ENCODE measurements around the gene FHOD3.

DNA sequence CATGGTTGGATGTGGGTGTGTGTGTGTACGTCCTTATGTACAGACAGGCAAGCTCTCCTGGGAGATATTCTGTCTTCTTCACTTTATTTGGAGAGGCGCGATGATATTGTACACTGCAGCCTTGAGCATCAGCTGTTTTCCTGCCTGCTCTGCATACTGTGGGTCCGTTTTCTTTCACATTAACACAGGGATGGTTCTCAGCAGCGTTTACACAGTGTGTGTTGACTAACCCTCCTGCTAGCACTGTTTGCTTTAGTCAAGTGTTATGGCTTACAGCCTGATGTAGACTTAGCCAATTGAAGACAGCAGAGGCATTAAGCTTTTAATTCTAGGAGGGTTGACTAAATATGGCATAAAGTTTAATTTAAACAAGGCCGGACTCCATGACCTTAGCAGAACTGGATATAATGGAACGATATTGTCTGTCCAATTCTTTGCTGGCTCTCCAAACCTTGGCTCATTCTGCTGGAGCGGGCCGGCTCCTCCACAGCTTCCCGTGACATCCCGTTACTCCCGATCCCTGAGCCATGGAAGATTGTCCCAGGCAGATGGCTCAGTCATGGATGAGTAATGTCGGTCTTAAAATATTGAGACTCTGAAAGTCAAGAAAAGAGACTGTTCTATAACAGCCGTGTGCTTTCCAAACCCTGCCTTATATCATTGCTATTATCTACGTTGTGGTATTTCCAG is 396.6 kb downstream of the FHOD3 start:
- TF ChIP-seq TCF7L2 (IDR thresholded peaks at IDR 0.05; ENCODE audit: low read depth, low read length) (no peak), POLR2AphosphoS5 (IDR thresholded peaks at IDR 0.05; ENCODE audit: low read depth, low read length) (no peak), SIN3A (IDR thresholded peaks at IDR 0.05; ENCODE audit: borderline replicate concordance, insufficient read depth, low read depth, low read length) (no peak)
- TF ChIP-seq, protein P1, sequence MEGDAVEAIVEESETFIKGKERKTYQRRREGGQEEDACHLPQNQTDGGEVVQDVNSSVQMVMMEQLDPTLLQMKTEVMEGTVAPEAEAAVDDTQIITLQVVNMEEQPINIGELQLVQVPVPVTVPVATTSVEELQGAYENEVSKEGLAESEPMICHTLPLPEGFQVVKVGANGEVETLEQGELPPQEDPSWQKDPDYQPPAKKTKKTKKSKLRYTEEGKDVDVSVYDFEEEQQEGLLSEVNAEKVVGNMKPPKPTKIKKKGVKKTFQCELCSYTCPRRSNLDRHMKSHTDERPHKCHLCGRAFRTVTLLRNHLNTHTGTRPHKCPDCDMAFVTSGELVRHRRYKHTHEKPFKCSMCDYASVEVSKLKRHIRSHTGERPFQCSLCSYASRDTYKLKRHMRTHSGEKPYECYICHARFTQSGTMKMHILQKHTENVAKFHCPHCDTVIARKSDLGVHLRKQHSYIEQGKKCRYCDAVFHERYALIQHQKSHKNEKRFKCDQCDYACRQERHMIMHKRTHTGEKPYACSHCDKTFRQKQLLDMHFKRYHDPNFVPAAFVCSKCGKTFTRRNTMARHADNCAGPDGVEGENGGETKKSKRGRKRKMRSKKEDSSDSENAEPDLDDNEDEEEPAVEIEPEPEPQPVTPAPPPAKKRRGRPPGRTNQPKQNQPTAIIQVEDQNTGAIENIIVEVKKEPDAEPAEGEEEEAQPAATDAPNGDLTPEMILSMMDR (IDR thresholded peaks at IDR 0.05), result no peak
- TF ChIP-seq, protein P2, sequence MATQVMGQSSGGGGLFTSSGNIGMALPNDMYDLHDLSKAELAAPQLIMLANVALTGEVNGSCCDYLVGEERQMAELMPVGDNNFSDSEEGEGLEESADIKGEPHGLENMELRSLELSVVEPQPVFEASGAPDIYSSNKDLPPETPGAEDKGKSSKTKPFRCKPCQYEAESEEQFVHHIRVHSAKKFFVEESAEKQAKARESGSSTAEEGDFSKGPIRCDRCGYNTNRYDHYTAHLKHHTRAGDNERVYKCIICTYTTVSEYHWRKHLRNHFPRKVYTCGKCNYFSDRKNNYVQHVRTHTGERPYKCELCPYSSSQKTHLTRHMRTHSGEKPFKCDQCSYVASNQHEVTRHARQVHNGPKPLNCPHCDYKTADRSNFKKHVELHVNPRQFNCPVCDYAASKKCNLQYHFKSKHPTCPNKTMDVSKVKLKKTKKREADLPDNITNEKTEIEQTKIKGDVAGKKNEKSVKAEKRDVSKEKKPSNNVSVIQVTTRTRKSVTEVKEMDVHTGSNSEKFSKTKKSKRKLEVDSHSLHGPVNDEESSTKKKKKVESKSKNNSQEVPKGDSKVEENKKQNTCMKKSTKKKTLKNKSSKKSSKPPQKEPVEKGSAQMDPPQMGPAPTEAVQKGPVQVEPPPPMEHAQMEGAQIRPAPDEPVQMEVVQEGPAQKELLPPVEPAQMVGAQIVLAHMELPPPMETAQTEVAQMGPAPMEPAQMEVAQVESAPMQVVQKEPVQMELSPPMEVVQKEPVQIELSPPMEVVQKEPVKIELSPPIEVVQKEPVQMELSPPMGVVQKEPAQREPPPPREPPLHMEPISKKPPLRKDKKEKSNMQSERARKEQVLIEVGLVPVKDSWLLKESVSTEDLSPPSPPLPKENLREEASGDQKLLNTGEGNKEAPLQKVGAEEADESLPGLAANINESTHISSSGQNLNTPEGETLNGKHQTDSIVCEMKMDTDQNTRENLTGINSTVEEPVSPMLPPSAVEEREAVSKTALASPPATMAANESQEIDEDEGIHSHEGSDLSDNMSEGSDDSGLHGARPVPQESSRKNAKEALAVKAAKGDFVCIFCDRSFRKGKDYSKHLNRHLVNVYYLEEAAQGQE (IDR thresholded peaks at IDR 0.05; ENCODE audit: insufficient read depth in 1 of 2, low read depth in 2 of 2, low read length in 1 of 2), result no peak

All from Panc1 (cell line).